K562 (cell line): ENCODE measurements around the gene ZMIZ1. TPM values are rescaled to one million over a fixed set of nuclear protein-coding genes. Genes with fewer than 3 reads are reported as not detected.
A peak's percentile ranks its signal among the peaks of the same experiment; 100 is the strongest.

Source experiments
- ARHGAP35 ChIP-seq: fragments of 450-650 bp; IDR thresholded peaks from 2 replicates; pipeline ENCODE4 v1.6.1; 2018; ENCODE audit not compliant: partially characterized antibody
- BRF1 ChIP-seq: IDR thresholded peaks from 3 replicates; pipeline ENCODE4 v1.6.1; 2011; ENCODE audit warnings: borderline replicate concordance, mild to moderate bottlenecking; ENCODE audit not compliant: insufficient read length; ENCODE audit errors: extremely low read depth
- CHD1 ChIP-seq: fragments of 200-600 bp; sonication (generic); IDR thresholded peaks from one replicate; pipeline ENCODE4 v1.6.1; 2012; ENCODE audit warnings: mild to moderate bottlenecking, moderate library complexity, low read length, inconsistent platforms
- HLTF ChIP-seq: fragments of 450-650 bp; IDR thresholded peaks from 2 replicates; pipeline ENCODE4 v1.6.1; 2016
- IRF2 ChIP-seq: sonication (generic); formaldehyde crosslinking; IDR thresholded peaks from 2 replicates; pipeline ENCODE4 v1.8.1; 2022; ENCODE audit warnings: mild to moderate bottlenecking, missing genetic modification reagents
- NCOA4 ChIP-seq: fragments of 450-650 bp; IDR thresholded peaks from 2 replicates; pipeline ENCODE4 v1.6.1; 2018; ENCODE audit warnings: mild to moderate bottlenecking; ENCODE audit not compliant: partially characterized antibody
- PTRF ChIP-seq: fragments of 450-650 bp; IDR thresholded peaks from 2 replicates; pipeline ENCODE4 v1.6.1; 2016; ENCODE audit warnings: mild to moderate bottlenecking, missing genetic modification characterization, missing compliant biosample characterization
- ZNF121 ChIP-seq: sonication (generic); formaldehyde crosslinking; conservative IDR thresholded peaks from 2 replicates; pipeline ENCODE4 v1.8.0; 2022; ENCODE audit warnings: missing genetic modification reagents
- ZSCAN32 ChIP-seq: fragments of 450-650 bp; formaldehyde crosslinking; IDR thresholded peaks from 2 replicates; pipeline ENCODE4 v1.4.0; 2020; ENCODE audit warnings: mild to moderate bottlenecking, moderate library complexity
- polyA plus RNA-seq, 8 experiments: library from polyadenylated mRNA; depleted of rRNA in 4 of 8; stranded (reverse) in 5 of 8; unstranded in 3 of 8; fragments of >200 nt; fragmentation: Nextera tagmentation in 2 of 8; fragmentation: Illumina TruSeq in 1 of 8; extraction: Ambion mirVana in 2 of 8; extraction: Trizol in 1 of 8; gene quantifications; 2 replicates each; pipeline versions ENCODE4 v1.2.1 to v1.2.3, GENCODE V29; 2011 to 2014; ENCODE audit warnings: inconsistent platforms in 1 of 8, missing spikeins in 1 of 8
- total RNA-seq, 7 experiments: library from RNA; depleted of rRNA in 6 of 7; stranded (reverse); fragments of >200 nt in 6 of 7; fragmentation: Illumina TruSeq in 2 of 7; extraction: Trizol in 2 of 7; gene quantifications; 2 replicates each; pipeline versions ENCODE4 v1.2.1 to v1.2.3, GENCODE V29; 2011 to 2021; ENCODE audit warnings: low replicate concordance in 1 of 7
- TF ChIP-seq, protein P1 (sequence below): sonication (generic); formaldehyde crosslinking; IDR thresholded peaks from 2 replicates; pipeline ENCODE4 v1.8.1; 2022; ENCODE audit warnings: missing genetic modification reagents
- TF ChIP-seq, protein P2 (sequence below): fragments of 450-650 bp; formaldehyde crosslinking; IDR thresholded peaks from 2 replicates; pipeline ENCODE4 v1.4.0; 2020; ENCODE audit warnings: mild to moderate bottlenecking, moderate library complexity

The ZMIZ1 gene
- total and polyA plus RNA-seq, 9 of the 15 experiments (the other 6 are each of a cell fraction or from before 2014, with no cell fraction given) = 1.0 to 37.3 (median 4.3) TPM

DNA sequence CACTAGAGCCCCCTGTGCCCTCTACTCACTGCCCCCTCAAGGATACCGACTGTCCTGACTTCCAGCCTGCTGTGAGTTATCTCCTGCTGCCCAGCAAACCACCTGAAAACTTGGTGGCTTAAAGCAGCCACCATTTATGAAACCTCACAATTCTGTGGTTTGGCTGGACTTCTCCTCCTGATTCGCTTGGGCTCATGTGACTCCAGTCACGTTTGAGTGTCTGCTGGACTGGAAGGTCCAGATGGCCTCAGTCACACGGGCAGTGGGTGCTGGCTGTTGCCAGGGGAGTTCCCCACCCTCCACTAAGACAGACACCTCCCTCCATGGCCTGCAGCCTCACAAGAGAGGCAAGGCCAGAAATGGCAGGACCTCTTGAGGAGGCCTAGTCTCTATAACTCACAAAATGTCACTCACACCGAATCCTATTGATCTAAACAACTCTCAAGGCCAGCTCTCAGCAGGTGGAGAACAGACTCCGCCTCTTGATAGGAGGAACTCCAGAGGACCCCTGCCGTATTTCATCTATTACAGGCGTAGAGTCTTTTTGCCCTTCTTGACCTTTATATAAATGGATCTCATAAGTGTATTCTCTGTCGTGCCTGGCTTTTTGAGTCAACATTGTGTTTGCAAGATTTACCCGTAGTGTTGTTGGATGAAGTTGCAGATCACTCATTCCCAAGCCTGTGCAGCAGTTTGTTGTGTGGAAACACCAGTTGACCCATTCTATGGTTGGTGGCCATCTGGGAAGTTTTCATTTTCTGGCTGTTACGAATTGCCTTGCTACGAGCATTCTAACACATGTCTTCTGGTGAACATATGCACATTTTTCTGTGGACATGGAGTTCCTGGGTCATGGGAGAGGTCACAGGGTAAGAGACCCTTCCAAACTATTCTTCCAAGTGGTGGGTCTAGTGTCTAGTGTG, 48.3 kb downstream of the ZMIZ1 start (continued):
- TF ChIP-seq, protein P1, sequence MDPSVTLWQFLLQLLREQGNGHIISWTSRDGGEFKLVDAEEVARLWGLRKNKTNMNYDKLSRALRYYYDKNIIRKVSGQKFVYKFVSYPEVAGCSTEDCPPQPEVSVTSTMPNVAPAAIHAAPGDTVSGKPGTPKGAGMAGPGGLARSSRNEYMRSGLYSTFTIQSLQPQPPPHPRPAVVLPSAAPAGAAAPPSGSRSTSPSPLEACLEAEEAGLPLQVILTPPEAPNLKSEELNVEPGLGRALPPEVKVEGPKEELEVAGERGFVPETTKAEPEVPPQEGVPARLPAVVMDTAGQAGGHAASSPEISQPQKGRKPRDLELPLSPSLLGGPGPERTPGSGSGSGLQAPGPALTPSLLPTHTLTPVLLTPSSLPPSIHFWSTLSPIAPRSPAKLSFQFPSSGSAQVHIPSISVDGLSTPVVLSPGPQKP = no peak
- TF ChIP-seq, protein P2, sequence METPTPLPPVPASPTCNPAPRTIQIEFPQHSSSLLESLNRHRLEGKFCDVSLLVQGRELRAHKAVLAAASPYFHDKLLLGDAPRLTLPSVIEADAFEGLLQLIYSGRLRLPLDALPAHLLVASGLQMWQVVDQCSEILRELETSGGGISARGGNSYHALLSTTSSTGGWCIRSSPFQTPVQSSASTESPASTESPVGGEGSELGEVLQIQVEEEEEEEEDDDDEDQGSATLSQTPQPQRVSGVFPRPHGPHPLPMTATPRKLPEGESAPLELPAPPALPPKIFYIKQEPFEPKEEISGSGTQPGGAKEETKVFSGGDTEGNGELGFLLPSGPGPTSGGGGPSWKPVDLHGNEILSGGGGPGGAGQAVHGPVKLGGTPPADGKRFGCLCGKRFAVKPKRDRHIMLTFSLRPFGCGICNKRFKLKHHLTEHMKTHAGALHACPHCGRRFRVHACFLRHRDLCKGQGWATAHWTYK (CRISPR knock-in tag) = peak; percentile 99
- TF ChIP-seq IRF2 (CRISPR knock-in tag) (no peak), CHD1 (no peak), BRF1 (no peak), NCOA4 (no peak), HLTF (no peak), PTRF (no peak), ARHGAP35 (no peak), ZSCAN32 (CRISPR knock-in tag) (no peak), ZNF121 (no peak)
